ENCODE measurements around the gene IQCK. TPM values are rescaled to one million over a fixed set of nuclear protein-coding genes. Genes with fewer than 3 reads are reported as not detected.

IQCK gene
- total RNA-seq, 1 donor from 2014 or later: 9.2 TPM

- no peak for DNase-seq (ENCODE audit: low read depth, low spot score)
These were observed 165.4 kb downstream of the IQCK start for GRCh38 chr16:19883296-19883965.

- DNase-seq (ENCODE audit: low read depth, low spot score): no peak
These were observed 166.0 kb downstream of the IQCK start for GRCh38 chr16:19883966-19884485.

GRCh38 chr16:19884611-19885450, 166.8 kb downstream of the IQCK start, which contains the start of gene GPRC5B:
GPRC5B (minus strand) TSS chr16:19884848; CDS start chr16:19872845, 12,003 bp downstream.
- DNase-seq (ENCODE audit: low read depth, low spot score): no peak

GRCh38 chr16:19885451-19886072, 167.5 kb downstream of the IQCK start:
- no peak for DNase-seq (ENCODE audit: low read depth, low spot score)

- DNase-seq (ENCODE audit: low read depth, low spot score): peak; percentile 36
These were observed 168.2 kb downstream of the IQCK start for GRCh38 chr16:19886073-19886941.

- no peak for DNase-seq (ENCODE audit: low read depth, low spot score)
These were observed 170.8 kb downstream of the IQCK start for GRCh38 chr16:19888834-19889233.

GRCh38 chr16:19890901-19891300, 172.8 kb downstream of the IQCK start:
- no peak for DNase-seq (ENCODE audit: low read depth, low spot score)

GRCh38 chr16:19892902-19893301, 174.8 kb downstream of the IQCK start:
- no peak for DNase-seq (ENCODE audit: low read depth, low spot score)

- DNase-seq (ENCODE audit: low read depth, low spot score): no peak
These were observed 176.5 kb downstream of the IQCK start for GRCh38 chr16:19894586-19894985.

- no peak for DNase-seq (ENCODE audit: low read depth, low spot score)
These were observed 178.9 kb downstream of the IQCK start for GRCh38 chr16:19896951-19897350.

GRCh38 chr16:19898166-19898565, 180.1 kb downstream of the IQCK start:
- DNase-seq (ENCODE audit: low read depth, low spot score): no peak

GRCh38 chr16:19898924-19899604, 181.0 kb downstream of the IQCK start:
- no peak for DNase-seq (ENCODE audit: low read depth, low spot score)

GRCh38 chr16:19899605-19899955, 181.5 kb downstream of the IQCK start:
- no peak for DNase-seq (ENCODE audit: low read depth, low spot score)

GRCh38 chr16:19901164-19901563, 183.1 kb downstream of the IQCK start:
- no peak for DNase-seq (ENCODE audit: low read depth, low spot score)

GRCh38 chr16:19907161-19907992, 189.3 kb downstream of the IQCK start:
- DNase-seq (ENCODE audit: low read depth, low spot score): no peak
